GM21528 (cell line): Measurements from ENCODE around the gene C1QTNF1.

Experiments used
- ATAC-seq: cut with Tn5 transposase; IDR thresholded peaks from one replicate; pipeline ENCODE4 v1.9.1; 2021; ENCODE audit warnings: mild to moderate bottlenecking, moderate library complexity; ENCODE audit not compliant: unreplicated experiment, low FRiP score

C1QTNF1 gene

DNA sequence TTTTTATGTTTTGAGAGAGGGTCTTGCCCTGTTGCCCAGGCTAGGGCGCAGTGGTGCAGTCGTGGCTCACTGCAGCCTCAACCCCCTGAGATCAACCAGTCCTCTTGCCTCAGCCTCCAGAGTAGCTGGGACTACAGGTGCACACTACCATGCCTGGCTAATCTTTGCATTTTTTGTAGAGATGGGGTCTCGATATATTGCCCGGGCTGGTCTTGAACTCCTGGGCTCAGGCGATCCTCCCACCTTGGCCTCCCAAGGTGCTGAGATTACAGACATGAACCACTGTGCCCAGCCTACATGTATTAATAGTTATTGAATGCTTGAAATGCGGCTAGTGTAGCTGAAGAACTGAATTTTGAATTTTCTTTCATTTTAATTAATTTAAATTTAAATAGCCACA lies 12.2 kb downstream of the C1QTNF1 start:
- no peak for ATAC-seq

DNA sequence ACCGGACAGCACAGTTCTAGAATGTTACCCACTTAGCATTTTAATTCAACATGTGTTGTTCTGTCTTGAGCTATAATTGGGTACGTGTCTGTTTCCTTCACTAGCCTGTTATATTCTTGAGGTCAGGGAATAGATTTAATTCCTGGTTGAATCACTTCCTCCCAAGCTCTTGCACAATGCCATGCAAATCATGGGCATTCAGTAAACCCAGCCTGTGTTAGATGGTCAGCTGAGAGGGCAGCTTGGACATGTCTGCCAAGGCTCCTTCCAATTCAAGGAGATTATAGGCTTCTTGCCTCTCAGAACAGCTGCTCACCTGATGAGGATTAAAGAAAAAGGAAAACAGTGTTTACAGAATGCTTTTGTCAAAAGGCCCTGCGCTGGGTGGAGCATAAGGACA lies 12.6 kb downstream of the C1QTNF1 start:
- ATAC-seq = no peak

GRCh38 chr17:79038545-79039135 lies 14.7 kb downstream of the C1QTNF1 start:
- ATAC-seq = no peak

GRCh38 chr17:79039171-79039570 lies 15.2 kb downstream of the C1QTNF1 start:
- ATAC-seq = no peak

DNA sequence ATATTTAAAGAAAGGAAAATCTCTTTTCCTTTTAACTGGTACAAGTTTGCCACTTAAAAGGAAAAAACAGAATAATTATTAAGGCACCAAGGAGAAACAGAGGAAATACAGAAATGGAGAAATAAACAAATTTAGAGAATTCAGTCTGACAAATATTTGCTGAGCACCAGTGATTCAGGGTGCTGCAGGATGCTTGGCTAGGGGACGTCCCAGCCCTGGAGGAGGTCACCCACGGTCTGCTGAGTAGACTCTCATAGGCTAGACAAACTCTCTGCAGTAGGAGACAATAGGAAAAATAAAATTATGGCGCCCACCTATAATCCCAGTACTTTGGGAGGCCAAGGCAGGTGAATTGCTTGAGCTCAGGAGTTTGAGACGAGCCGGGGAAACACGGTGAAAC lies 15.9 kb downstream of the C1QTNF1 start:
- ATAC-seq = no peak

DNA sequence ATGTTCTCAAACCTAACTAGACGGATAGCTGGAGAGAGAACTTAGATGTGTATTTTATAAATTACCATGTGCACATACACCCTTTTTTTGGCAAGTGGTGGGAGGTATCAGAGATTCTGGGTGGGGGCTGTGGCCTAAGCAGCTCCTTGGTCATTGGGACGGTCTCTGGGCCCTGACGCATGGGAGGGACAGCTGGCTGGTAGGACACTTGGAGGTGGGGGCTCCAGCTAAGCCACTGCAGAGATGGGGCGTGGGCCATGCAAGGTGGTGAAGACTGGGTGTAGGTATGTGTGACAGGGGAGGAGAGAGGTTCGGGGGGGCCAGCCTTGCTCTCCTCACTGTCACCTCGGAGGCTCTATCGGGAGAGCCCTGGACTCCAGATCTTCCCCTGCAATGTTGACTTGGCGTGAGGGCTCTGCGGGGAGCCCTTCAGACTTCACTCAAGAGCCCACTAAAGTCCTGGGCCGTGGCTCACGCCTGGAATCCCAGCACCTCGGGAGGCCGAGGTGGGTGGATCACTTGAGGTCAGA lies 17.1 kb downstream of the C1QTNF1 start:
- ATAC-seq = no peak

DNA sequence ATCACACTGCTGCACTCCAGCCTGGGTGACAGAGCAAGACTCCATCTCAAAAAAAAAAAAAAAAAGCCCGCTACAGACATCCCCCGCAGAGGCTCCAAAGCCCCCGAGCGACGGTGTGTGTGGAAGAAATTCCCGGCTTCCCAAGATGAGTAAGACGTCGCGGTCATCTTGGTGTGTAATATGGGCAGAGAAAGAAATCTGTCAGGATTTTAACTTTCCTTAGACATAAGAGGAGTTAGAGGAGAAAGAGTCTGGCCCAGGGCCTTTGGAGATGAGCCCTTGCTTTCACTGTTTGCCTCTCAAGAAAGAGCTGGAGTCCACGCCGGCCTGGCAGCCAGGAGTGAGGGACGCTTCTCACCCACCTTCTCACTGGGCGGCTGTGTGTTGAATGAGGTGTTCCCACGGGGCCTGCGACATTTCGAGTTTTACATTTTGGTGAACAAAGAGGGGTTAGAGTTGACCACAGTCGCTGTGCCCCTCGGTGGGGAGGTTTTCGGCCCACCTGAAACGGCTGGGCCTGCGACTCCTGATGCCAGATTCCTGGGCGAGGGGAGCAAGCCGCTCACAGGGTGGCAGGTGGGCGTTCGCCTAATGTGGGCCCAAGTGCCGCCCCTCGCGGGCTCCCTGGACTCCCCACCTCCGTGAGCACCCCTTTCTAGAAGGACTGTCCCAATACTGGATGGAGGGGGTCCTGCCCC lies 17.9 kb downstream of the C1QTNF1 start:
- ATAC-seq = no peak

DNA sequence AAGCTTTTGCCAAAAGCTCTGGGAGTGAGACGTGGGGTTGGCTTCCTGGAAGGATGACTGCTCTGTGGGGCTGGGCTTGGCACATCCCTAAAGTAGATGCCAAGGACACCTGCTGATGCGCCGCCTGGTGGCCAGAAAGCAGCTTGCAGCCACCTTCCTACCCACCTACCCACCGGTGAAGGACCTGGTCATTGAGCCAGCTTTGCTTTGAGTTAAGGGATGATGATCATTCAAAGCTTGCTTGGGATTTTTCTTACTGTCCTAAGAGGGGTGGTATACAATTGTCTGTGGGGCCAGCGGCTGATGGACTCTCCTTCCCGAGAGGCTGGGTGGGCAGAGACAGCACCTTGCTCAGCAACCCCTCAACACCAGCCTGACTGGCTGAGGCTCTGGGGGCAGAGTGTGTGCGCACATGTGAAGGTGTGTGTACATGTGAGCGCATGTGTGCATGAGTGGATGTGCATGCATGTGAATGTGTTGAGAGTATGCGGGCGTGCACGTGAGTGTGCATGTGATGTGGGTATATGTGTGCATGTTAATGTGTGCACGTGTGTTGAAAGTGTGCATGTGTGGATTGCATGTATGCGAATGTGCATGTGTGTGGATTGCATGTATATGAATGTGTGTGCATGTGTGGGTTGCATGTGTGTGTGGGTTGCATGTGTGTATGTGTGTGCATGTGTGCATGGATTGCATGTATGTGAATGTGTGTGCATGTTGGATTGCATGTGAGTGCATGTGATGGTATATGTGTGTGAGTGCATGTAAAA lies 18.6 kb downstream of the C1QTNF1 start:
- no peak for ATAC-seq

DNA sequence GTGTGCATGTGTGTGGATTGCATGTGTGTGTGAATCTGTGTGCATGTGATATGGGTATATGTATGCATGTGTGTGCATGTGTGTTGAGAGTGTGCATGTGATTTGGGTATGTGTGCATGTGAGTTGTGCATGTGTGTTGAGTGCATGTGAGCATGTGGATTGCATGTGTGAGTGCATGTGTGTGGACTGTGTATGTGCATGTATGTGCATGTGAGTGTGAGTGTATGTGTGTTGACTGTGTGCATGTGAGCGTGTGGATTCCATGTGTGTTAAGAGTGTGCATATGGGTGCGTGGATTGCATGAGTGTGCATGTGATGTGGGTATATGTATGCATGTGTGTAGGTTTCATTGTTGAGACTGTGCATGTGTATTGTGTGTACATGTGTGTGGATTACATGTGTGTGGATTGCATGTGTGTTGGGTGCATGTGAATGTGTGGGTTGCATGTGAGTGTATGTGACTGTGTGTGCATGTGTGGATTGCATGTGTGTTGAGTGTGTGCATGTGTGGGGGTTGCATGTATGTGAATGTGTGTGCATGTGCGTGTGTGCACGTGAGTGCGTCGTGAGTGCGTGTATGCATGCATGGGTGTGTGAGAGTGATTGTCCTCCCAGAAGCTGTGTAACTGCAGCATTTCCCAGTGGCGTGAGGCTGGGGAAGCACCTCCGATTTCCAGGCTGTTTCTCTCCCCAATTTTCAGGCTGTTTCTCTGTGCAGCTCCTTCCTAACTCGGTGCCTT lies 19.4 kb downstream of the C1QTNF1 start:
- ATAC-seq = no peak

DNA sequence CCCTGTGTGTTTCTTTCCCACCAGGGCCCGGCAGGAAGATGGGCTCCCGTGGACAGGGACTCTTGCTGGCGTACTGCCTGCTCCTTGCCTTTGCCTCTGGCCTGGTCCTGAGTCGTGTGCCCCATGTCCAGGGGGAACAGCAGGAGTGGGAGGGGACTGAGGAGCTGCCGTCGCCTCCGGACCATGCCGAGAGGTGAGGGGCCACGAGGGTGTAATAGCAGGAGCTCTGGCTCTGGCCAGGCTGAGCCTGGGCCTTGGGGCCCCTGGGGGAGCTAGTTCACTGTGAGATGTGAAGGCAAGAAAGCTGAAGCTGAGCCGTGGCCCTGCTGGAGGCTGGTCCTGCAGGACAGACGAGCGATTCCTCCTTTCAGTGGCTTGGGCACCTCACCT lies 20.0 kb downstream of the C1QTNF1 start:
- ATAC-seq = no peak

DNA sequence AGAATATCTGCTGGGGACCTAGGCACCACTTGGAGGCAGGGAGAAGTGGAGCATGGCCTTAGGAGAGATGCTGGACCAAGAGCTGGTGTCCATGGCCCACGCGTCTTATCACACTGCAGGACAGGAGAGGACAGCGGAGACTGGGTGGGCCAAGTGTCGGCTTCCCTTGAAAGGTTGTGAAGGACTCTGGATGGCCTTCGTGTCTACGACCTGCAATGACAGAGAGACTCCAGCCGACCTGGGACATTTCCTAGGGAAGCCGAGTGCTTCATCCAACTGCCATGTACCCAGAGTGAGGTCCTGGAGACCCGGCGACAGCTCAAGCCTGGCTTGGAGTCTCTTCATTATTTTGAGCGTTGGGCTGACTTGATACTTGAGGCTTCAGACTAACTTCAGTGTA lies 20.5 kb downstream of the C1QTNF1 start:
- no peak for ATAC-seq

DNA sequence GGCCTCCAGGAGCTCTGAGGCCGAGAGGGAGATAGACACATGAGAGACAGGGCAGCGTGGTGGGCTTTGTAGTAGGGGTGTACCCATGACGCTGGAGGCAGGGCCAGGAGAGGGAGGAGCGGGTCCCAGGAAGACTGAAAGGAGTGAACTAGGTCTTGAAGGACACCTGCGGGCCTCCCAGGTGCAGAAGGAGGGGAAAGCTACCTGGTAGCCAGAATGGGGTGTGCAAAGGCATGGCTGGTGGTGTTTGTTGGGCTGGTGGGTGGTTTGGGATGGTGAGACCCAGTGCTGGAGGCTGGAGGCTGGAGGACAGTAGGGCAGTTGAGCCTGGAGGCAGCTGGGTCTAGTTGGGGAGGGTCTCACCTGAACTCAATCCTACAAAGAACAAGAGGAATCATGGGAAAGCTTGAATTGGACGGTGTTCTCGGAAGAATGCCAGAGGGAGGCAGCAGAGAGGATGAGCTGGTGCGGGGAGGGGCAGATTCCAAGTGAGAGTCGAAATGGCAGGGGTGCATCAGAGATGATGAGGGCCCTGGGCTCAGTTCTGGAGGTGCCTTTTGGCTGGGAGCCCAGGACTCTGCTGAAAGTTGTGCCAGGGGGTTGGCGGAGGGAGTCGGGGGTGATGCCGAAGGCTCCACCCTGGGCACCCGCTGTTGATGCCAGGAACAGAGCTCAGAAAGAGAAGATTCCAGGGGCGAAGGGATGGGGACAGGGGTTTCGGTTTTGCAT lies 21.2 kb downstream of the C1QTNF1 start:
- no peak for ATAC-seq

DNA sequence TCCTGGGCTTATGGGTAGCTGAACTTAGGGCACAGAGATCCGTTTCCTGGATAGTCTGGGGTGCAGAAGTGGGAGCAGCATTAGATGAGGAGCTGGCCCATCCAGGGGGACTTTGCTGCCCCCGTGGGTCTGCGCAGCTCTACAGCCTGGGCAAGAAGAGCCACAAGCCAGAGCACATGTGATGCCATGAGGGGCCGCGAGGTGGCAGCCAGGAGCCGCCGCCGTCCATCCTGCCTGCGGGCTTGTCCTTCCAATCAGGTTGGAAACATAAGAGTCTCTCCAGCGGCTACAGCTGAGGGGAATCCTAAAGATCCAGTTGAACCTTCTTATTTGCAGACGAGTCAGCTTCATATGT lies 21.9 kb downstream of the C1QTNF1 start:
- no peak for ATAC-seq

DNA sequence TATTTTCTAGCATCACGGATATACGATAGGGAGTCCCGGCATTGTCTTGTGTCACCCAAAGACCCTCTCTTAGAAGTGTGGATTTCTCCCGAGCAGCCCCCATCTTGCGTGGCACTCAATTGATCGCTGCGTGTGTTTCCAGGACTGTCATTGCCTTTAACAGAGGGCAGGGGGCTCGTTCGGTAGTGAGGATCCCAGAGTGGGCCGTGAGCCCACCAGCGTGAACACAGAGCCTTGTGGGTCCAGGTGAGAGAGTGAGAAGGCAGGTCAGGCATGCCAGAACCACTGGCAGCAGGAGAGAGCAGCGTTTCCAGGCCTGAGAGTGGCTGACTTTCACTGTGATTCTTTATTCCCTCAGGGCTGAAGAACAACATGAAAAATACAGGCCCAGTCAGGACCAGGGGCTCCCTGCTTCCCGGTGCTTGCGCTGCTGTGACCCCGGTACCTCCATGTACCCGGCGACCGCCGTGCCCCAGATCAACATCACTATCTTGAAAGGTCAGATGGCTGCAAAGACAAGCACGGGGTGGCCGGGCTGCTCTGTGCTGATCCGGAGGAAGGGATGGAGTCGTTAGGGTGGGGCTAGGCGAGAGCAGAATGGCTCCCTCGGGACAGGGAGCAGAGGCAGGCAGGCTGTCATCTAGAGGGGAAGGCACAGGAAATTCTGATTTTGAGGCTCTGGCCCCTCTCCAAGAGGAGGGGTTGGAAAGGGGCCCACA lies 22.4 kb downstream of the C1QTNF1 start:
- ATAC-seq = no peak

- ATAC-seq = no peak
These were observed 22.9 kb downstream of the C1QTNF1 start for GRCh38 chr17:79046916-79047280.

DNA sequence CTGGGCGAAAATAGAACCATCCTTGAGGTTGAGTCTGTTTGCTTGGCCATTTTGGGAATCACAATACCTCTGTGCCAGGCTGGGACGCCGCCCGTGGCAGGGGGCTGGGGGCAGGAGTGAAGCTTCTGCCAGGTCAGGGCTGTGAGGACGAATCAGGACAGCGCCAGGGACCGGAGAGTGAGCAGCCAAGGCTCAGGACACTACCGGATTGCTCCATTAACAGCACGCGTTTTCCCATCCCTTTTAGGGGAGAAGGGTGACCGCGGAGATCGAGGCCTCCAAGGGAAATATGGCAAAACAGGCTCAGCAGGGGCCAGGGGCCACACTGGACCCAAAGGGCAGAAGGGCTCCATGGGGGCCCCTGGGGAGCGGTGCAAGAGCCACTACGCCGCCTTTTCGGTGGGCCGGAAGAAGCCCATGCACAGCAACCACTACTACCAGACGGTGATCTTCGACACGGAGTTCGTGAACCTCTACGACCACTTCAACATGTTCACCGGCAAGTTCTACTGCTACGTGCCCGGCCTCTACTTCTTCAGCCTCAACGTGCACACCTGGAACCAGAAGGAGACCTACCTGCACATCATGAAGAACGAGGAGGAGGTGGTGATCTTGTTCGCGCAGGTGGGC lies 23.4 kb downstream of the C1QTNF1 start:
- ATAC-seq = no peak

DNA sequence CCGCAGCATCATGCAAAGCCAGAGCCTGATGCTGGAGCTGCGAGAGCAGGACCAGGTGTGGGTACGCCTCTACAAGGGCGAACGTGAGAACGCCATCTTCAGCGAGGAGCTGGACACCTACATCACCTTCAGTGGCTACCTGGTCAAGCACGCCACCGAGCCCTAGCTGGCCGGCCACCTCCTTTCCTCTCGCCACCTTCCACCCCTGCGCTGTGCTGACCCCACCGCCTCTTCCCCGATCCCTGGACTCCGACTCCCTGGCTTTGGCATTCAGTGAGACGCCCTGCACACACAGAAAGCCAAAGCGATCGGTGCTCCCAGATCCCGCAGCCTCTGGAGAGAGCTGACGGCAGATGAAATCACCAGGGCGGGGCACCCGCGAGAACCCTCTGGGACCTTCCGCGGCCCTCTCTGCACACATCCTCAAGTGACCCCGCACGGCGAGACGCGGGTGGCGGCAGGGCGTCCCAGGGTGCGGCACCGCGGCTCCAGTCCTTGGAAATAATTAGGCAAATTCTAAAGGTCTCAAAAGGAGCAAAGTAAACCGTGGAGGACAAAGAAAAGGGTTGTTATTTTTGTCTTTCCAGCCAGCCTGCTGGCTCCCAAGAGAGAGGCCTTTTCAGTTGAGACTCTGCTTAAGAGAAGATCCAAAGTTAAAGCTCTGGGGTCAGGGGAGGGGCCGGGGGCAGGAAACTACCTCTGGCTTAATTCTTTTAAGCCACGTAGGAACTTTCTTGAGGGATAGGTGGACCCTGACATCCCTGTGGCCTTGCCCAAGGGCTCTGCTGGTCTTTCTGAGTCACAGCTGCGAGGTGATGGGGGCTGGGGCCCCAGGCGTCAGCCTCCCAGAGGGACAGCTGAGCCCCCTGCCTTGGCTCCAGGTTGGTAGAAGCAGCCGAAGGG lies 24.2 kb downstream of the C1QTNF1 start:
- ATAC-seq = no peak
